GM19099 (cell line): ENCODE measurements around the gene NWD2.

Experiments
- POLR2A ChIP-seq: IDR thresholded peaks from 3 replicates; pipeline ENCODE4 v1.6.1; 2011; ENCODE audit warnings: low read depth; ENCODE audit not compliant: insufficient read length; ENCODE audit errors: extremely low read depth

NWD2 gene

GRCh38 chr4:37481547-37482122, 237.1 kb downstream of the NWD2 start:
- TF ChIP-seq POLR2A: no peak

DNA sequence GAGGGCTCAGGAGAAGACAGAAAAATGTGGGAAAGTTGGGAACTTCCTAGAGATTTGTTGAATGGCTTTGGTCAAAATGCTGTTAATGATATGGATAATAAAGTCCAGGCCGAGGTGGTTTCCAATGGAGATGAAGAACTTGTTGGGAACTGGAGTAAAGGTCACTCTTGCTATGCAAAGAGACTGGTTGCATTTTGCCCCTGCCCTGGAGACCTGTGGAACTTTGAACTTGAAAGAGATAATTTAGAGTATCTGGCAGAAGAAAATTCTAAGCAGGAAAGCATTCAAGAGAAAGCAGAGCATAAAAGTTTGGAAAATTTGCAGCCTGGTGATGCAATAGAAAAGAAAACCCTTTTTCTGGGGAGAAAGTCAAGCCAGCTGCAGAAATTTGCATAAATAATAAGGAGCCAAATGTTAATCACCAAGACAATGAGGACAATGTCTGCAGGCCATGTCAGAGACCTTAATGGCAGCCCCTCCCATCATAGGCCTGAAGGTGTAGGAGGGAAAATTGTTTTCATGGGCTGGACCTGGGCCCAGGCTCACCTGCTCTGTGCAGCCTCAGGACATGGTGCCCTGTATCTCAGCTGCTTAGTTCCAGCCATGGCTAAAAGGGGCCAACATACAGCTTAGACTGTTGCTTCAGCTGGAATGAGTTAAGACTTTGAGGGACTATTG, 237.8 kb downstream of the NWD2 start:
- TF ChIP-seq POLR2A: no peak

DNA sequence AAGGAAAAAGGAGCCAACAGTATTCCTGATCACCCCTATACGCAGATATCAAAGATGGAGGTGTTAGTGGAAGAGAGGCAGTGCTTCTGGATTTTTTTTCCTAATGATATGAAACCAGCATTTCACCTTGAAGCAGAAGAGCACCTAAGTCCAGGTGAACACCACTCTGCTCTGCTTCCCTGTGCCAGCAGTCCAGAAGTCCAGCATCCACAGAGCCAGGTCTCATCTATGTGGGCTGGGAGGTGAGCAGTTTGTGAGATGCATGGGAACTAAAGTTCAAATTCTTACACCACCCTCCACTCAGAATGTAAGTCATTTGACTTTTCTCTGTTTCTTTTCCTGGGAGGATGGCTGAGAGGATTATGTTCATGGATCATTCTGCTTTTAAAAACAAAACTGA, 239.1 kb downstream of the NWD2 start:
- TF ChIP-seq POLR2A: no peak

- TF ChIP-seq POLR2A: no peak
Observed at GRCh38 chr4:37486166-37486565, 241.6 kb downstream of the NWD2 start.

DNA sequence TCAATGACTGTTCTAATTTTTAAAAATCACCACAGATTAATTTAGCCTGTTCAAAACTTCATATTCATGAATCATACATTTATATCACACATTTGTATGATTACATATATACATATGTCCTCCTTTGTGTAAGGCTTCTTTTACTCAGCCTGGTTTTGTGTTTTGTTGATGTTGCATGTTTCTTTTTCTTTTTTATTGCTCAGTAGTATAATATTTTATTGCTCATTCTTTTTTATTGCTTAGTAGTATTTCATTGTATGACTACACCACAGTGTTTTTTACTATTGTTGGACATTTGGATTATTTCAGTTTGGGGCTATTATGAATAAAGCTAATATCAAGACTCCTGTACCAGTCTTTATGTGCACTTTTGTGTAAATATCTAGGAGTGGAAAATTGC, 243.1 kb downstream of the NWD2 start:
- TF ChIP-seq POLR2A: no peak

DNA sequence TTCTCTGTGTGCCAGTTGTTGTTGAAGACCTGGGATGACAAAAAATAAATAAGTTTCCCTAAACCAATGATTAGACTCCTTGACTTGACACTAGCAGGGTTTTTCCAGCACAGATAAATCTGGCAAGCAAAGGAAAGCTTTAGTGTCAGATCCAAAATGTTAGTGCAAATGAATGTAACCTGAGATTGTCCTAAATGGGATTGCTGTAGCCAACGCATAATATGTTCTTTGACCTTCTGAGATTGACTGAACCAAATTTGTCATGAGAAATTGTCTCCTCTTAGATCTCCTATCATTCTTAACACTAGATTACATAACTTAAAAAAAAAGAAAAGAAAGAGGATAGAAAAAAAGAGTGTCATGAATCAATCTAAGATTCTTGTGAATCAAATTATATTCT, 245.2 kb downstream of the NWD2 start:
- TF ChIP-seq POLR2A: no peak

DNA sequence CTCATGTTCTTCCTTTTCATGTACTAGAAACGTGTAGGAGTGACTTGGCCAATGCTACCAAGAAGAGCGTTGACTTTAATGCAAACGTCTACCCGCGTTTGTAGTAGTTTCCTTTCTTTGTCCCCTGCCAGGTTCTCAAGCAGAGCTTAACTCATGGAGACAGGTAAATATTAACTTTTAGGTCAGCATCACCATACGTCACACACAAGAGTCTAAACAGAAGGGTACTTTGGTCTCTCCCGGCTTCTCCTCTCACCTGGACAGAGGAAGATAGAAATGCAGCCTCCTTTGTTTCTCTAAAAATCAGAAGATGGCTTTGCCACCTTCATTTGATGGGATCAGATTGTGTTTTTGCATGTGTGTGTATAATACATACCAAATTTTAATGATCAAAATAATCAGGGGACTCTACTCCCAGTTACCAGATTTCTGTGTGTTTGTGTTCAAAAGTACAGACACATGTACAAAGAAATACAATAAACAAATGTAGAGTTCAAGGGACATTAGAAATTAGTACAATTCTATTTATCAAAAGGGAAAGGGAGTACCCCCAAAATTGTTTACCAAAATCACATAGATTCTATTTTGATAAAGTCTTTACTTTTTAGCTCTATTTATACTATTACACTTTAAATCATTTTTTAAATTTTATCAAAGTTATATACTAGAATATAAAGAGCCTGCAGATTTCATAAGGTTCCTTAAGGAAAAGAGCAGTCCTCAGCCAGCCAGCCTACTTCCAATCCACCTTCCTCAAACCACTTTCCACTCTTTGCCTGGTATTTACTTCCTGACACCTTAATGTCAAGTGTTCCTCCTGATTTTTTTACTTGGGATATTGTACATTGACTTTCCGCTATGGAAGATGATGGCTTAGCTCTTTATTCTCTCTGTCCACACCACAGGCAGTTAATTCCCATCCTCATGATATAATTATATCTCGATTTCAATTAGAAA, 246.1 kb downstream of the NWD2 start:
- no peak for TF ChIP-seq POLR2A
